Fibroblast of gingiva (primary cell): Measurements from ENCODE around the gene GPS1.

ENCODE experiments used
- DNase-seq: peaks from one replicate; pipeline ENCODE4 v3.0.0-alpha.2; 2011; ENCODE audit warnings: low read depth

Gene GPS1

GRCh38 chr17:82059272-82060000, 7.7 kb downstream of the GPS1 start:
- no peak for DNase-seq

GRCh38 chr17:82060001-82060380, 8.3 kb downstream of the GPS1 start:
- no peak for DNase-seq

GRCh38 chr17:82060614-82061013, 8.9 kb downstream of the GPS1 start:
- no peak for DNase-seq

GRCh38 chr17:82061047-82061925, 9.6 kb downstream of the GPS1 start:
- DNase-seq, result no peak

- DNase-seq, result no peak
Observed at GRCh38 chr17:82062076-82062983, 10.6 kb downstream of the GPS1 start.

- DNase-seq, result no peak
Observed at GRCh38 chr17:82062984-82063368, 11.3 kb downstream of the GPS1 start.

GRCh38 chr17:82063424-82064415, 12.0 kb downstream of the GPS1 start:
- DNase-seq, result no peak

- no peak for DNase-seq
Observed at GRCh38 chr17:82064433-82065192, 12.9 kb downstream of the GPS1 start.

GRCh38 chr17:82065193-82065637, 13.5 kb downstream of the GPS1 start:
- DNase-seq, result no peak

- DNase-seq, result peak; percentile 57
Observed at GRCh38 chr17:82065638-82066303, 14.1 kb downstream of the GPS1 start, which contains the start of gene DUS1L. TSS of gene DUS1L (minus strand) at chr17:82065804. CDS start at chr17:82065059, 745 bp downstream.

GRCh38 chr17:82070611-82071010, 18.9 kb downstream of the GPS1 start:
- DNase-seq, result no peak

- no peak for DNase-seq
Observed at GRCh38 chr17:82072827-82073226, 21.1 kb downstream of the GPS1 start.

GRCh38 chr17:82073446-82073845, 21.7 kb downstream of the GPS1 start:
- no peak for DNase-seq

GRCh38 chr17:82076018-82076784, 24.5 kb downstream of the GPS1 start:
- DNase-seq, result no peak

GRCh38 chr17:82076785-82077591, 25.3 kb downstream of the GPS1 start:
- DNase-seq, result no peak

GRCh38 chr17:82077617-82078358, 26.1 kb downstream of the GPS1 start:
- no peak for DNase-seq

- no peak for DNase-seq
Observed at GRCh38 chr17:82078433-82078832, 26.7 kb downstream of the GPS1 start.
